Caco-2 (cell line): Measurements from ENCODE around the gene ASMTL. TPM values are rescaled to one million over a fixed set of nuclear protein-coding genes. Genes with fewer than 3 reads are reported as not detected.
A peak's percentile ranks its signal among the peaks of the same experiment; 100 is the strongest.

Experiments used
- BruUV-seq: library from RNA; stranded (reverse); fragments of 400-500 nt; replicated peaks from 2 replicates; lab custom pipeline; 2021; lab: Mats Ljungman, UMichigan
- CTCF ChIA-PET: fragments of 300-600 bp; sonication (Branson Sonifier 250); formaldehyde crosslinking; loops from one replicate; lab custom pipeline; 2022; ENCODE audit warnings: antibody characterized with exemption; lab: Charles Lee
- POLR2A ChIA-PET: fragments of 300-600 bp; sonication (Branson Sonifier 250); formaldehyde crosslinking; loops from one replicate; lab custom pipeline; 2022; ENCODE audit warnings: antibody characterized with exemption; lab: Charles Lee
- DNase-seq, 2 experiments: peaks; one replicate each; pipeline versions ENCODE4 v3.0.0 to v3.0.0-alpha.2; 2020 to 2022
- H3K27me3 ChIP-seq: replicated peaks from 2 replicates; pipeline ENCODE4 v1.6.0; 2011; ENCODE audit warnings: low read length; ENCODE audit not compliant: control insufficient read depth, insufficient read depth
- H3K36me3 ChIP-seq: 2 replicates; pipeline ENCODE4 v1.5.1; 2011; ENCODE audit warnings: low read length; ENCODE audit not compliant: control insufficient read depth, insufficient read depth
- H3K4me1 ChIP-seq: fragments of 250-450 bp; sonication (Bioruptor Pico); 2 replicates; pipeline ENCODE4 v1.5.1; 2020; ENCODE audit warnings: mild to moderate bottlenecking
- H3K4me3 ChIP-seq: 2 replicates; pipeline ENCODE4 v1.5.1; 2011; ENCODE audit warnings: low read depth, mild to moderate bottlenecking, control low read depth, low read length
- H3K9me3 ChIP-seq: fragments of 250-450 bp; sonication (Bioruptor Pico); 2 replicates; pipeline ENCODE4 v1.5.1; 2020; ENCODE audit warnings: mild to moderate bottlenecking, moderate library complexity
- H3K27ac Mint-ChIP-seq: one replicate; pipeline ENCODE4 v1.8.0; 2022; ENCODE audit warnings: mixed read lengths; ENCODE audit not compliant: unreplicated experiment
- H3K27me3 Mint-ChIP-seq: one replicate; pipeline ENCODE4 v1.8.0; 2022; ENCODE audit warnings: mixed read lengths; ENCODE audit not compliant: insufficient read depth, unreplicated experiment
- H3K36me3 Mint-ChIP-seq: one replicate; pipeline ENCODE4 v1.8.0; 2022; ENCODE audit warnings: mild to moderate bottlenecking, mixed read lengths; ENCODE audit not compliant: insufficient read depth, unreplicated experiment
- H3K4me1 Mint-ChIP-seq: one replicate; pipeline ENCODE4 v1.8.0; 2022; ENCODE audit warnings: low read depth, mixed read lengths; ENCODE audit not compliant: unreplicated experiment
- H3K4me3 Mint-ChIP-seq: one replicate; pipeline ENCODE4 v1.8.0; 2022; ENCODE audit warnings: mild to moderate bottlenecking, moderate library complexity, mixed read lengths; ENCODE audit not compliant: unreplicated experiment
- H3K9me3 Mint-ChIP-seq: one replicate; pipeline ENCODE4 v1.8.0; 2022; ENCODE audit warnings: mixed read lengths; ENCODE audit not compliant: unreplicated experiment
- CTCF ChIP-seq, 2 experiments: fragments of 200-600 bp in 1 of 2; IDR thresholded peaks; 1 replicate in 1 of 2; 2 replicates in 1 of 2; pipeline versions ENCODE4 v1.5.1 to v1.8.0; 2011 to 2022; ENCODE audit warnings: antibody characterized with exemption in 1 of 2, control low read depth in 1 of 2, inconsistent platforms in 1 of 2, low read depth in 1 of 2, low read length in 1 of 2, mild to moderate bottlenecking in 1 of 2, moderate library complexity in 1 of 2; ENCODE audit not compliant: insufficient read depth in 1 of 2, severe bottlenecking in 1 of 2, unreplicated experiment in 1 of 2
- intact Hi-C: fragments of 100-400 bp; cut with micrococcal nuclease; formaldehyde crosslinking; loops from one replicate; pipeline ENCODE4 v1.10.0; 2022; ENCODE audit not compliant: unreplicated experiment
- total RNA-seq: library from RNA; stranded (reverse); gene quantifications from 2 replicates; pipeline ENCODE4 v1.2.3, GENCODE V29; 2022

ASMTL gene
- total RNA-seq, 1 experiment from 2014 or later, result 17.4 TPM

GRCh38 chrX:1455948-1456280, 3.2 kb upstream of the ASMTL start:
- Mint-ChIP-seq H3K9me3 (no peaks in the 10 kb centered on the region), H3K4me3 (no peak overlapping the region), H3K27me3 (peaks cover 2% of the 10 kb centered on the region), H3K4me1 (no peaks in the 10 kb centered on the region), H3K36me3 (peaks cover 12% of the 10 kb centered on the region), H3K27ac (no peak overlapping the region)
- Histone ChIP-seq H3K27me3 (no peaks in the 10 kb centered on the region), H3K9me3 (peaks cover 6% of the 10 kb centered on the region), H3K36me3 (no peaks in the 10 kb centered on the region), H3K4me3 (no peak overlapping the region), H3K4me1 (no peaks in the 10 kb centered on the region)
- ChIA-PET CTCF (no interaction called here), POLR2A (no interaction called here)
- intact Hi-C loops, result loop anchor here (10.0 kb wide), 1 partner anchor 1169 kb away; no protein-coding TSS in a partner anchor
- BruUV-seq, result no TSS peak
- TF ChIP-seq CTCF (IDR thresholded peaks at IDR 0.05; ENCODE audit: insufficient read depth in 1 of 2, low read depth in 1 of 2, low read length in 1 of 2, severe bottlenecking in 1 of 2, unreplicated experiment in 1 of 2), result no peak
- peak in 1 of 2 experiments; percentile 12 for DNase-seq

- ChIA-PET CTCF (no interaction called here), POLR2A (no interaction called here)
- H3K4me3 ChIP-seq, result peak overlapping the region; percentile 25
- H3K9me3 Mint-ChIP-seq, result peaks cover 6% of the 10 kb centered on the region
- H3K4me3 Mint-ChIP-seq, result no peak overlapping the region
- H3K36me3 Mint-ChIP-seq, result peaks cover 24% of the 10 kb centered on the region
- peaks cover 2% of the 10 kb centered on the region for H3K27me3 Mint-ChIP-seq
- no peaks in the 10 kb centered on the region for H3K9me3 ChIP-seq
- TF ChIP-seq CTCF (IDR thresholded peaks at IDR 0.05; ENCODE audit: insufficient read depth in 1 of 2, low read depth in 1 of 2, low read length in 1 of 2, severe bottlenecking in 1 of 2, unreplicated experiment in 1 of 2), result peak; percentile 90 to 96
- H3K4me1 Mint-ChIP-seq, result no peaks in the 10 kb centered on the region
- no peak overlapping the region for H3K27ac Mint-ChIP-seq
- peak; percentile 77 to 86 for DNase-seq
- BruUV-seq, result no TSS peak
- no peaks in the 10 kb centered on the region for H3K4me1 ChIP-seq
- H3K27me3 ChIP-seq, result no peaks in the 10 kb centered on the region
- H3K36me3 ChIP-seq, result no peaks in the 10 kb centered on the region
- intact Hi-C loops, result loop anchor here (1.0 to 10.0 kb wide), 4 partner anchors 61 to 1171 kb away; partner anchors contain the start of genes GTPBP6 and SLC25A6
Observed at GRCh38 chrX:1453951-1454785, 1.5 kb upstream of the ASMTL start.

GRCh38 chrX:1453395-1453783, 680 bp upstream of the ASMTL start:
- Histone ChIP-seq H3K9me3 (no peaks in the 10 kb centered on the region), H3K4me3 (peak overlapping the region; percentile 86), H3K4me1 (no peaks in the 10 kb centered on the region), H3K27me3 (no peaks in the 10 kb centered on the region), H3K36me3 (no peaks in the 10 kb centered on the region)
- POLR2A ChIA-PET, result no interaction called here
- peaks cover 31% of the 10 kb centered on the region for H3K36me3 Mint-ChIP-seq
- H3K4me3 Mint-ChIP-seq, result peak overlapping the region; percentile 73
- DNase-seq, result no peak
- TF ChIP-seq CTCF (IDR thresholded peaks at IDR 0.05; ENCODE audit: insufficient read depth in 1 of 2, low read depth in 1 of 2, low read length in 1 of 2, severe bottlenecking in 1 of 2, unreplicated experiment in 1 of 2), result no peak
- intact Hi-C loops, result loop anchor here (2.0 to 10.0 kb wide), 3 partner anchors 61 to 1171 kb away; partner anchors contain the start of genes GTPBP6 and SLC25A6
- CTCF ChIA-PET, result no interaction called here
- BruUV-seq, result no TSS peak
- H3K27ac Mint-ChIP-seq, result peak overlapping the region; percentile 30
- H3K9me3 Mint-ChIP-seq, result peaks cover 13% of the 10 kb centered on the region
- H3K4me1 Mint-ChIP-seq, result no peaks in the 10 kb centered on the region
- H3K27me3 Mint-ChIP-seq, result peaks cover 2% of the 10 kb centered on the region
